Psoas muscle (tissue), 8 donors: ENCODE data around the gene PATZ1. TPM values are rescaled to one million over a fixed set of nuclear protein-coding genes. Genes with fewer than 3 reads are reported as not detected.

Experiments
- ATAC-seq, 4 donors: fragments of 200-7000 bp; cut with Tn5 transposase; one replicate each; pipeline ENCODE4 v1.9.1; 2020; ENCODE audit warnings: moderate library complexity in 3 of 4, mild to moderate bottlenecking in 2 of 4
- DNase-seq, 2 donors: peaks; one replicate each; pipeline ENCODE4 v3.0.0-alpha.2; 2020
- H3K27ac ChIP-seq: fragments of 200-600 bp; one replicate; pipeline ENCODE4 v1.8.0; 2022
- H3K27me3 ChIP-seq, 3 donors: fragments of 200-600 bp in 1 of 3; one replicate each; pipeline versions ENCODE4 v1.6.1 to v1.8.0; 2013 to 2022; ENCODE audit warnings: low read length in 2 of 3, mild to moderate bottlenecking in 2 of 3, moderate library complexity in 1 of 3; ENCODE audit not compliant: insufficient read depth in 3 of 3
- H3K36me3 ChIP-seq, 2 donors: fragments of 200-600 bp in 1 of 2; one replicate each; pipeline versions ENCODE4 v1.6.1 to v1.8.0; 2013 to 2022; ENCODE audit warnings: low read depth in 1 of 2, mild to moderate bottlenecking in 1 of 2, moderate library complexity in 1 of 2; ENCODE audit not compliant: insufficient read depth in 1 of 2
- H3K4me1 ChIP-seq: fragments of 200-600 bp; one replicate; pipeline ENCODE4 v1.8.0; 2022
- H3K4me3 ChIP-seq: fragments of 200-600 bp; one replicate; pipeline ENCODE4 v1.8.0; 2022; ENCODE audit warnings: mild to moderate bottlenecking
- H3K9me3 ChIP-seq: fragments of 200-600 bp; one replicate; pipeline ENCODE4 v1.8.0; 2022
- WGBS, 3 donors: extraction: QIAGEN DNeasy Blood & Tissue Kit; methylation state at CpG; one replicate each; pipeline versions ENCODE4 v1.1.6 to v1.1.7; 2013; 5-methylcytosine and 5-hydroxymethylcytosine counted together
- intact Hi-C, 2 donors: fragments of 100-400 bp; cut with DNase I; formaldehyde crosslinking; loops; one replicate each; pipeline versions ENCODE4 v1.11.0 to v1.14.2; 2022
- polyA plus RNA-seq, 3 donors: library from polyadenylated mRNA; stranded (reverse); fragments of 200-250 nt; gene quantifications; one replicate each; pipeline ENCODE4 v1.2.3, GENCODE V29; 2013
- total RNA-seq, 4 donors: library from RNA; stranded (reverse); fragmentation: NEBNext Ultra II Directional in 2 of 4; extraction: Animal tissue kit (Norgen Biotek cat#: 25700) in 2 of 4; gene quantifications; one replicate each; pipeline versions ENCODE4 v1.2.1 to v1.2.4, GENCODE V29; 2021 to 2023
- TF ChIP-seq, protein P1 (sequence below): fragments of 200-600 bp; IDR thresholded peaks from one replicate; pipeline ENCODE4 v1.8.0; 2022; ENCODE audit warnings: antibody characterized with exemption
- donor health status: healthy with polysubstance abuse.
- donor health status: DM: no; HTN: no; CAD: no; lungs with moderate emphysema.
- donor health status: Bipolar disorder and iron deficiency.
- donor health status: healthy.
- donor health status: DM: yes; HTN: yes; CAD: no.
- donor health status: DM: no; HTN: no; CAD: no.
- donor health status: DM: no; HTN: no; CAD: no.
- donor health status: DM: yes; HTN: yes; CAD: no.

Gene PATZ1
- total and polyA plus RNA-seq, 7 donors: 5.2 to 14.2 (median 9.2) TPM

GRCh38 chr22:31337178-31337577, 9.0 kb downstream of the PATZ1 start:
- no peak overlapping the region for H3K4me3 ChIP-seq
- no peak overlapping the region for H3K27ac ChIP-seq
- DNase-seq: no peak
- ATAC-seq: peak in 3 of 4 donors; percentile 31 to 47 (median 37)
- no peaks in the 10 kb centered on the region for H3K9me3 ChIP-seq
- intact Hi-C loops: no loop called here
- no peaks in the 10 kb centered on the region for H3K27me3 ChIP-seq
- TF ChIP-seq, protein P1, sequence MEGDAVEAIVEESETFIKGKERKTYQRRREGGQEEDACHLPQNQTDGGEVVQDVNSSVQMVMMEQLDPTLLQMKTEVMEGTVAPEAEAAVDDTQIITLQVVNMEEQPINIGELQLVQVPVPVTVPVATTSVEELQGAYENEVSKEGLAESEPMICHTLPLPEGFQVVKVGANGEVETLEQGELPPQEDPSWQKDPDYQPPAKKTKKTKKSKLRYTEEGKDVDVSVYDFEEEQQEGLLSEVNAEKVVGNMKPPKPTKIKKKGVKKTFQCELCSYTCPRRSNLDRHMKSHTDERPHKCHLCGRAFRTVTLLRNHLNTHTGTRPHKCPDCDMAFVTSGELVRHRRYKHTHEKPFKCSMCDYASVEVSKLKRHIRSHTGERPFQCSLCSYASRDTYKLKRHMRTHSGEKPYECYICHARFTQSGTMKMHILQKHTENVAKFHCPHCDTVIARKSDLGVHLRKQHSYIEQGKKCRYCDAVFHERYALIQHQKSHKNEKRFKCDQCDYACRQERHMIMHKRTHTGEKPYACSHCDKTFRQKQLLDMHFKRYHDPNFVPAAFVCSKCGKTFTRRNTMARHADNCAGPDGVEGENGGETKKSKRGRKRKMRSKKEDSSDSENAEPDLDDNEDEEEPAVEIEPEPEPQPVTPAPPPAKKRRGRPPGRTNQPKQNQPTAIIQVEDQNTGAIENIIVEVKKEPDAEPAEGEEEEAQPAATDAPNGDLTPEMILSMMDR: no peak
- H3K4me1 ChIP-seq: peaks cover 6% of the 10 kb centered on the region
- 83 to 95% (median 88%) methylated on average over 5 of the region's 5 CpGs for WGBS, 3 donors
- peaks cover 2 to 86% of the 10 kb centered on the region in 2 donors for H3K36me3 ChIP-seq

GRCh38 chr22:31334329-31334728, 11.8 kb downstream of the PATZ1 start:
- Histone ChIP-seq H3K4me1 (peaks cover 20% of the 10 kb centered on the region), H3K4me3 (no peak overlapping the region), H3K9me3 (no peaks in the 10 kb centered on the region), H3K27me3 (no peaks in the 10 kb centered on the region), H3K36me3 (peaks cover 2 to 85% of the 10 kb centered on the region in 2 donors), H3K27ac (no peak overlapping the region)
- intact Hi-C loops: no loop called here
- DNase-seq: no peak
- 90 to 95% (median 93%) methylated on average over 5 of the region's 5 CpGs for WGBS, 3 donors
- ATAC-seq: no peak
- TF ChIP-seq, protein P1: no peak

DNA sequence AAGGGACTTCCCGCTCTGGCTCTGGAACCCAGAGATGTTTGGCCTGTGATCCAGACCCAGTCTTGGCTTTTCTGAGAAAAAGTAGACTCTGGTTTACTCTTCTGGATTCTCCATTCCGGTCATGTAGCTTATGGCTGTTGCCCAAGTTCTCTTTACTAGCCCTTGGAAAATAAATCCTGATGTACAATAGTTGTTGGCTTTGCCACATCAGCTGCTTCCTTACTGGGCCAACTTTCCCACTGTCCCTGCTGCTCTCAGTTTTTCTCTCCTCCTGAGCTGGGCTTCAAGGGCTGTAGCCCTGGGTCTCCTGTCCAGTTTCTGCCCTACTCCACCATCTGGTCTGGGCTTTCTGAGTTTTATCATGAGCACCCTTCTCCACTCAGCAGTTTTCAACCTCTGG, 12.5 kb downstream of the PATZ1 start:
- Histone ChIP-seq H3K36me3 (peaks cover 2 to 85% of the 10 kb centered on the region in 2 donors), H3K4me1 (peaks cover 27% of the 10 kb centered on the region), H3K9me3 (no peaks in the 10 kb centered on the region), H3K4me3 (no peak overlapping the region), H3K27me3 (no peaks in the 10 kb centered on the region), H3K27ac (no peak overlapping the region)
- 72 to 77% (median 76%) methylated on average over 2 of the region's 2 CpGs for WGBS, 3 donors
- TF ChIP-seq, protein P1: no peak
- no peak for ATAC-seq
- DNase-seq: no peak
- intact Hi-C loops: no loop called here

DNA sequence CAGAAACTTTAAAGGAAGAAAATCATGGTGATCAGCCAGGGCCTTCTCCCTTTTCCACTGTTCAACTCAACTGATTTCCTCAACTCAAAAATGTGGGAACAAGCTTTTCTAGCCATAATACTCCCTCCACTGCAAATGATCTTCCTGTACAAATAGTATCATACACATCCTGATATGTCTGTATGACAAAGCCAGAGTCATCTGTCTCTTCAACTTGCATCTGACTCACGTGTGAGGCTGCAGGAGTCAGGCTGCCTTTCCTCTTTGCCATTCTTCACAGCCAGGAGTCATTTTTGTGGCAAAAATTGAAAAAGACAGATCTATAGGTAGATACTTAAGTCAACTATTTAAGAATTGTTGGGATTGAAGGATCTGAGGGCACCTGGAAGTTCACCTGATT, 13.3 kb downstream of the PATZ1 start:
- ATAC-seq (no peak), DNase-seq (no peak)
- Histone ChIP-seq H3K27ac (no peak overlapping the region), H3K36me3 (peaks cover 2 to 85% of the 10 kb centered on the region in 2 donors), H3K27me3 (no peaks in the 10 kb centered on the region), H3K4me3 (no peak overlapping the region), H3K9me3 (no peaks in the 10 kb centered on the region), H3K4me1 (peaks cover 30% of the 10 kb centered on the region)
- WGBS, 3 donors: 69 to 88% (median 83%) methylated on average over 1 of the region's 1 CpG
- TF ChIP-seq, protein P1: no peak
- intact Hi-C loops: no loop called here

GRCh38 chr22:31332010-31332409, 14.1 kb downstream of the PATZ1 start:
- WGBS, 3 donors: 88% methylated on average over 8 of the region's 8 CpGs
- Histone ChIP-seq H3K36me3 (peaks cover 2 to 85% of the 10 kb centered on the region in 2 donors), H3K27ac (no peak overlapping the region), H3K9me3 (no peaks in the 10 kb centered on the region), H3K4me3 (no peak overlapping the region), H3K27me3 (no peaks in the 10 kb centered on the region), H3K4me1 (peaks cover 30% of the 10 kb centered on the region)
- intact Hi-C loops: no loop called here
- TF ChIP-seq, protein P1: no peak
- ATAC-seq (no peak), DNase-seq (no peak)
